ENCODE data around the gene SUMO1. TPM values are rescaled to one million over a fixed set of nuclear protein-coding genes. Genes with fewer than 3 reads are reported as not detected.
"Not testable (repeated sequence)": the region's sequence is repeated elsewhere in the genome, so short reads cannot be mapped to it uniquely, and the experiment has no call there.

SUMO1 gene
- total RNA-seq, 1 experiment from 2014 or later = 115 TPM

DNA sequence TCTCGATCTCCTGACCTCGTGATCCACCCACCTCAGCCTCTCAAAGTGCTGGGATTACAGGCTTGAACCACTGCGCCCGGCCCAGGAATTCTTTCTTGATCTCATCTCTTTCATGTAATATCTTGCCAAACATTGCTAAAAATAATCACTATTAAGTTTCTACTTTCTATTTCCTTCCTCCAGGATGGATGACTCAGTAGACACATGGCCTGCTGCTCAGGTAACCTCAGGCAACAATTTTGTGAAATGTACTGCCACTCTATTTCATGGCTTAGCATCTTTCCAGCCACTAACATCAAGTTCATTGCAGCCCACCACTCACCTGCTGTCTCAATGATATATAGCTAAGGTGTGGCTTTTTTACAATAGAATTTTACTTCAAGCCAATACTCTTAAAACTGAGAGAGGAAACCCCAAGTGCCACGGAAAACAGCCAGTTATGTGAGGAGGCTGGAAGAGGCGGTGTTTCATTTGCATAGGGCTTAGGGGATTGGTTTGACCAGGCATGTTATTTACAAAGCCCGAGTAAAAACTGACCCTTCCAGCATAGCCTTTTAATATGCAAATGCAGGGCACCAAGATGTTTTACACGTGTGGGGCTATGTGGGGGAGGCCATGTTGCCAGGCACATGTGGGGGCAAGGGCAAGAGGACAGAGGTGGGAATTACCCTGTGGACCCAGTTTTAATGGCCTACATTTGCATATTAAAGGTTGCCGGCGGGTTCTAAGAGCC is 11.3 kb upstream of the SUMO1 start:
- intact Hi-C loops (cut with micrococcal nuclease) = no loop called here
- ATAC-seq (peak; percentile 95), DNase-seq (peak; percentile 55)
- Histone ChIP-seq H2AFZ (ENCODE audit: low read length) (peak overlapping the region; percentile 73), H3K4me3 (ENCODE audit: low read length) (no peak overlapping the region), H4K20me1 (ENCODE audit: low read length) (no peaks in the 10 kb centered on the region), H3K36me3 (ENCODE audit: low read depth, low read length) (no peaks in the 10 kb centered on the region), H3K27ac (ENCODE audit: low read length) (peak overlapping the region; percentile 51), H3F3A (ENCODE audit: low read length, unreplicated experiment) (no peaks in the 10 kb centered on the region), H3K9me3 (ENCODE audit: low read length) (no peaks in the 10 kb centered on the region), H3K27me3 (ENCODE audit: low read length) (no peaks in the 10 kb centered on the region), H3K4me1 (ENCODE audit: insufficient read depth, low read length) (peaks cover 14% of the 10 kb centered on the region), H3K79me2 (ENCODE audit: low read length) (no peaks in the 10 kb centered on the region), H3K9me2 (replicated peaks; ENCODE audit: low read length) (no peaks in the 10 kb centered on the region), H3K9ac (ENCODE audit: low read length) (no peak overlapping the region), H3K4me2 (ENCODE audit: low read length) (peak overlapping the region; percentile 57; the same call in 1 of the 2 replicates)
- TF ChIP-seq EZH2 (IDR thresholded peaks at IDR 0.05; ENCODE audit: low read length, unreplicated experiment) (no peak), EZH2phosphoT487 (IDR thresholded peaks at IDR 0.05; ENCODE audit: borderline replicate concordance, low read length) (no peak)
- TF ChIP-seq, protein P1, sequence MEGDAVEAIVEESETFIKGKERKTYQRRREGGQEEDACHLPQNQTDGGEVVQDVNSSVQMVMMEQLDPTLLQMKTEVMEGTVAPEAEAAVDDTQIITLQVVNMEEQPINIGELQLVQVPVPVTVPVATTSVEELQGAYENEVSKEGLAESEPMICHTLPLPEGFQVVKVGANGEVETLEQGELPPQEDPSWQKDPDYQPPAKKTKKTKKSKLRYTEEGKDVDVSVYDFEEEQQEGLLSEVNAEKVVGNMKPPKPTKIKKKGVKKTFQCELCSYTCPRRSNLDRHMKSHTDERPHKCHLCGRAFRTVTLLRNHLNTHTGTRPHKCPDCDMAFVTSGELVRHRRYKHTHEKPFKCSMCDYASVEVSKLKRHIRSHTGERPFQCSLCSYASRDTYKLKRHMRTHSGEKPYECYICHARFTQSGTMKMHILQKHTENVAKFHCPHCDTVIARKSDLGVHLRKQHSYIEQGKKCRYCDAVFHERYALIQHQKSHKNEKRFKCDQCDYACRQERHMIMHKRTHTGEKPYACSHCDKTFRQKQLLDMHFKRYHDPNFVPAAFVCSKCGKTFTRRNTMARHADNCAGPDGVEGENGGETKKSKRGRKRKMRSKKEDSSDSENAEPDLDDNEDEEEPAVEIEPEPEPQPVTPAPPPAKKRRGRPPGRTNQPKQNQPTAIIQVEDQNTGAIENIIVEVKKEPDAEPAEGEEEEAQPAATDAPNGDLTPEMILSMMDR (conservative IDR thresholded peaks at IDR 0.05; ENCODE audit: low read depth, low read length) = no peak
- ChIA-PET CTCF (no interaction called here), POLR2A (ENCODE audit: unreplicated experiment) (no interaction called here)
- no TSS peak for BruUV-seq (replicated peaks)

DNA sequence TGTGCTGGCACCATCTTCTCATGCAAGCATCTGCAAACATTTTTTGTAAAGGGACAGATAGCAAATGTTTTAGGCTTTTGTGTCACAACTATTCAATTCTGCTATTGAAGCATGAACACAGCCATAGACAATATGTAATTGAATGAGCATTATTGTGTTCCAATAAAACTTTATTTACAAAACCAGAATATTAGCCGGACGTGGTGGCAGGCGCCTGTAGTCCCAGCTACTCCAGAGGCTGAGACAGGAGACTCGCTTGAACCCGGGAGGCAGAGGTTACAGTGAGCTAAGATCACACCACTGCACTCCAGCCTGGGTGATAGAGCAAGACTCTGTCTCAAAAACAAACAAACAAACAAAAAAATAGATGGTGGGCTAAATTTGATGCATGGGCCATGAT is 9.3 kb upstream of the SUMO1 start:
- DNase-seq; H4K20me1 ChIP-seq (ENCODE audit: low read length); BruUV-seq (replicated peaks); ATAC-seq; H3F3A ChIP-seq (ENCODE audit: low read length, unreplicated experiment); H3K36me3 ChIP-seq (ENCODE audit: low read depth, low read length); H3K79me2 ChIP-seq (ENCODE audit: low read length); H3K9ac ChIP-seq (ENCODE audit: low read length); POLR2A ChIA-PET (ENCODE audit: unreplicated experiment); H3K9me2 ChIP-seq (replicated peaks; ENCODE audit: low read length); H3K4me2 ChIP-seq (ENCODE audit: low read length); H3K9me3 ChIP-seq (ENCODE audit: low read length); H2AFZ ChIP-seq (ENCODE audit: low read length); H3K27ac ChIP-seq (ENCODE audit: low read length); H3K4me3 ChIP-seq (ENCODE audit: low read length); CTCF ChIA-PET; H3K27me3 ChIP-seq (ENCODE audit: low read length); intact Hi-C loops (cut with micrococcal nuclease): not testable (repeated sequence)
- H3K4me1 ChIP-seq (ENCODE audit: insufficient read depth, low read length) = peaks cover 14% of the 10 kb centered on the region

DNA sequence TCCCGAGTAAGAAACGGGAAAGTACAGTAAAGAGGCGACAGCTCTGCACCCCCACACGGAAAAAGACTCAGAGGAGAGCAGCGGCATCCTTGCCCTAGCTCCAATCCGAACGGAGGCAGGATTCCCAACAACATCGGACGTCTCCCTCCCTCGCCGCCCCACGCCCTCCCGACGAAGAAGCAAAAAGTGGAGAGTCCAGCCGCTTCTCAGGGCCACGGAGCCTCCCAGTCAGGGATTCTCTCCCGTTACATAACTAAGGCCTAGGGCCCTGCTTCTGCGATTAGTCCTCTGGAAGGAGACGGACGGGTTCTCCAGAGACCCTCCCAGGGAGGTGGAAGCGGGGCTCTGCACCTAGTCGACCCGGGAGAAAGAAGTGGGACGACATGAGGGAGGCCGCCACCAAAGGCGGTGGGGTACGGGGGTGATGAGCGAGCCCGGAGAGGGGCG is 587 bp downstream of the SUMO1 start:
- H3K27ac ChIP-seq (ENCODE audit: low read length) = no peak overlapping the region
- H3K9ac ChIP-seq (ENCODE audit: low read length) = peak overlapping the region; percentile 77
- ATAC-seq (peak; percentile 61), DNase-seq (peak; percentile 34)
- peaks cover 16% of the 10 kb centered on the region for H4K20me1 ChIP-seq (ENCODE audit: low read length)
- CTCF ChIA-PET = no interaction called here
- H3K4me2 ChIP-seq (ENCODE audit: low read length) = peak overlapping the region; percentile 85
- H3K9me2 ChIP-seq (replicated peaks; ENCODE audit: low read length) = no peaks in the 10 kb centered on the region
- H3K4me1 ChIP-seq (ENCODE audit: insufficient read depth, low read length) = peaks cover 13% of the 10 kb centered on the region
- H3K9me3 ChIP-seq (ENCODE audit: low read length) = no peaks in the 10 kb centered on the region
- H2AFZ ChIP-seq (ENCODE audit: low read length) = peak overlapping the region; percentile 96
- POLR2A ChIA-PET (ENCODE audit: unreplicated experiment) = interaction anchor here (0.6 kb wide), 1 partner anchor 287 kb away, joined by 5 read pairs; no protein-coding TSS in a partner anchor
- TF ChIP-seq EZH2phosphoT487 (IDR thresholded peaks at IDR 0.05; ENCODE audit: borderline replicate concordance, low read length) (no peak), EZH2 (IDR thresholded peaks at IDR 0.05; ENCODE audit: low read length, unreplicated experiment) (no peak)
- TF ChIP-seq, protein P1 (conservative IDR thresholded peaks at IDR 0.05; ENCODE audit: low read depth, low read length) = no peak
- H3K4me3 ChIP-seq (ENCODE audit: low read length) = peak overlapping the region; percentile 90
- H3K27me3 ChIP-seq (ENCODE audit: low read length) = no peaks in the 10 kb centered on the region
- H3F3A ChIP-seq (ENCODE audit: low read length, unreplicated experiment) = no peaks in the 10 kb centered on the region
- BruUV-seq (replicated peaks) = no TSS peak
- H3K36me3 ChIP-seq (ENCODE audit: low read depth, low read length) = no peaks in the 10 kb centered on the region
- intact Hi-C loops (cut with micrococcal nuclease) = no loop called here
- H3K79me2 ChIP-seq (ENCODE audit: low read length) = peaks cover 61% of the 10 kb centered on the region

Data from PC-3 (cell line).